ENCODE measurements around the gene KRI1. TPM values are rescaled to one million over a fixed set of nuclear protein-coding genes. Genes with fewer than 3 reads are reported as not detected.

Gene KRI1
- total and polyA plus RNA-seq, 2 of the 8 experiments (the other 6 are each of a cell fraction or from before 2014, with no cell fraction given) = 14.2 to 45.2 TPM

DNA sequence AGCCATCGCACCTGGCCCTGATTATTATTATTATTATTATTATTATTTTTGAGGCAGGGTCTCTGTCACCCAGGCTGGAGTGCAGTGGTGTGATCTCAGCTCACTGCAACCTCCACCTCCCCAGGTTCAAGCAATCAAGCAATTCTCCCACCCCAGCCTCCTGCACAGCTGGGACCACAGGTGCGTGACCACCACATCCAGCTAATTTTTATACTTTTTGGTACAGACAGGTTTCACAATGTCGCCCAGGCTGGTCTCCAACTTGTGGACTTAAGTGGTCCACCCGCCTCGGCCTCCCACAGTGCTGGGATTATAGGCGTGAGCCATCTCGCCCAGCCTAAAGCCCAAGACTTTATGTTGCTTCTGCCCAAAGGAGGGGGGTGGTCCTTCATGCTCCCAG, 27.3 kb upstream of the KRI1 start:
- Histone ChIP-seq H3K9me3 (ENCODE audit: insufficient read depth in 2 of 2, low read depth in 1 of 2, low read length in 1 of 2) (no peaks in the 10 kb centered on the region), H4K91ac (replicated peaks; ENCODE audit: insufficient read length, low read length) (no peak overlapping the region), H3K18ac (ENCODE audit: extremely low read depth, low read length) (no peak overlapping the region), H3K56ac (replicated peaks; ENCODE audit: insufficient read length, low read depth, low read length) (no peak overlapping the region), H3K23ac (ENCODE audit: insufficient read length) (no peak overlapping the region), H3K36me3 (ENCODE audit: control insufficient read depth in 2 of 4, insufficient read depth in 4 of 4, low read length in 3 of 4) (no peaks in the 10 kb centered on the region), H3K23me2 (ENCODE audit: low read depth, low read length) (no peaks in the 10 kb centered on the region; the same call in 1 of the 2 replicates), H2BK12ac (ENCODE audit: low read depth, low read length) (no peak overlapping the region), H3K27ac (ENCODE audit: low read depth, low read length) (no peak overlapping the region), H3K27me3 (replicated peaks in 1 of 4; ENCODE audit: control insufficient read depth in 3 of 4, extremely low read depth in 1 of 4, insufficient read depth in 3 of 4, low read length in 3 of 4) (no peaks in the 10 kb centered on the region), H3K79me2 (ENCODE audit: control insufficient read depth in 1 of 2, insufficient read depth in 2 of 2, low read length in 2 of 2) (no peaks in the 10 kb centered on the region), H3K9ac (replicated peaks in 1 of 4; ENCODE audit: extremely low read depth in 1 of 4, low read depth in 3 of 4, low read length in 3 of 4) (no peak overlapping the region), H3K4ac (replicated peaks; ENCODE audit: insufficient read length, low read depth, low read length) (no peak overlapping the region), H3K4me2 (ENCODE audit: insufficient read depth in 1 of 2, low read depth in 2 of 2, low read length in 2 of 2) (no peak overlapping the region), H2BK15ac (ENCODE audit: low read length) (no peak overlapping the region), H2AK5ac (ENCODE audit: low read depth, low read length) (no peak overlapping the region), H2BK120ac (replicated peaks; ENCODE audit: low read depth, low read length) (no peak overlapping the region), H3K14ac (ENCODE audit: insufficient read length) (no peak overlapping the region), H4K20me1 (replicated peaks in 1 of 2; ENCODE audit: control insufficient read depth in 1 of 2, insufficient read depth in 2 of 2, low read length in 2 of 2) (no peaks in the 10 kb centered on the region), H3K79me1 (ENCODE audit: low read depth, low read length) (no peaks in the 10 kb centered on the region), H2AFZ (ENCODE audit: low read length) (no peak overlapping the region), H4K5ac (ENCODE audit: insufficient read length, low read depth, low read length) (no peak overlapping the region), H3K4me3 (ENCODE audit: extremely low read depth in 1 of 4, insufficient read depth in 2 of 4, low read depth in 3 of 4, low read length in 4 of 4) (no peak overlapping the region), H3K4me1 (replicated peaks in 1 of 4; ENCODE audit: control insufficient read depth in 3 of 4, insufficient read depth in 4 of 4, low read length in 3 of 4) (no peaks in the 10 kb centered on the region), H2BK20ac (ENCODE audit: low read length) (no peak overlapping the region), H4K8ac (ENCODE audit: extremely low read depth, insufficient read depth, low read length) (no peak overlapping the region; the same call in 1 of the 2 replicates), H2BK5ac (ENCODE audit: low read depth, low read length) (no peak overlapping the region)
- FAIRE-seq (no peak), DNase-seq (ENCODE audit: low read depth in 1 of 2, low spot score in 2 of 2) (no peak)
- TF ChIP-seq BACH1 (IDR thresholded peaks at IDR 0.05; ENCODE audit: low read length) (no peak), JUND (IDR thresholded peaks at IDR 0.05; ENCODE audit: low read length) (no peak), CHD1 (IDR thresholded peaks at IDR 0.05; ENCODE audit: low read depth, low read length) (no peak), HDAC2 (IDR thresholded peaks at IDR 0.05; ENCODE audit: borderline replicate concordance in 1 of 2, low read depth in 2 of 2, low read length in 2 of 2) (no peak), SRF (IDR thresholded peaks at IDR 0.05; ENCODE audit: low read depth, low read length) (no peak), SP2 (IDR thresholded peaks at IDR 0.05; ENCODE audit: low read length) (no peak), FOSL1 (IDR thresholded peaks at IDR 0.05; ENCODE audit: insufficient read depth, low read depth, low read length) (no peak), TEAD4 (IDR thresholded peaks at IDR 0.05; ENCODE audit: low read depth, low read length) (no peak)
- ChIA-PET POLR2A (ENCODE audit: partially characterized antibody) (interaction anchor here (0.8 to 3.3 kb wide), 6 partner anchors 9 to 70 kb away, joined by 3 to 19 read pairs (median 4); no protein-coding TSS in a partner anchor), CTCF (ENCODE audit: partially characterized antibody) (interaction anchor here (1.0 to 2.3 kb wide), 3 partner anchors 12 to 96 kb away, joined by 4 to 13 read pairs (median 7); no protein-coding TSS in a partner anchor)
- 90% methylated on average over 7 of the region's 7 CpGs; no CpG with 5 or more reads in 1 of the 2 experiments for WGBS, 2 experiments (ENCODE audit: extremely low coverage in 1 of 2, insufficient coverage in 1 of 2, insufficient read length in 1 of 2, insufficient replicate concordance in 2 of 2, low coverage in 1 of 2, low lambda C conversion rate in 2 of 2, missing lambda C conversion rate in 1 of 2)
